SH-SY5Y (cell line): ENCODE measurements around the gene SLC10A7.

Experiments used
- GATA2 ChIP-seq: IDR thresholded peaks from 2 replicates; pipeline ENCODE4 v1.6.1; 2011; ENCODE audit warnings: mild to moderate bottlenecking, low read depth, low read length
- GATA3 ChIP-seq: IDR thresholded peaks from 2 replicates; pipeline ENCODE4 v1.6.1; 2011; ENCODE audit warnings: low read depth, mild to moderate bottlenecking, low read length, moderate library complexity

GRCh38 chr4:146443525-146443924, 78.2 kb downstream of the SLC10A7 start:
- TF ChIP-seq GATA3 (no peak), GATA2 (no peak)
